ENCODE results near the gene GNG11.
"Not testable (repeated sequence)": the region's sequence is repeated elsewhere in the genome, so short reads cannot be mapped to it uniquely, and the experiment has no call there.

GNG11 gene

DNA sequence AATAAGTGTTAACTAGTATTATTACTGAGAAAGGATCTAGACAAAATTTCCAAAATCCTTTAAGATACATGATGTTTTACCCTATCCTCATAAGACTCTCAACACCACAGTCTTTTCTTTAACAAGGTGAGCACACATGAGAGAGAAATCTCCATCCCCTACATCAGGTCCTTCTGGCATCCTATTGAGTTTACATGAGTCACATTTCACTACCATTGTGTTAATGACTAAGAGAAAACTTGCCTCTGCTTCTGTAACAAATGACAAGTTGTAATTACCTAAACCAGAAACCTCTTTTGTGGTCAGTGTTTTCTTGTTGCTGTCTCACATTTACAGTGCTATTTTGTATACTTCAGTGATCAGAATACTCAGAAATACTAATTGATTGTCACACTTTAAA lies 9.9 kb upstream of the GNG11 start:
- peak; percentile 55 for DNase-seq (ENCODE audit: low spot score)

DNA sequence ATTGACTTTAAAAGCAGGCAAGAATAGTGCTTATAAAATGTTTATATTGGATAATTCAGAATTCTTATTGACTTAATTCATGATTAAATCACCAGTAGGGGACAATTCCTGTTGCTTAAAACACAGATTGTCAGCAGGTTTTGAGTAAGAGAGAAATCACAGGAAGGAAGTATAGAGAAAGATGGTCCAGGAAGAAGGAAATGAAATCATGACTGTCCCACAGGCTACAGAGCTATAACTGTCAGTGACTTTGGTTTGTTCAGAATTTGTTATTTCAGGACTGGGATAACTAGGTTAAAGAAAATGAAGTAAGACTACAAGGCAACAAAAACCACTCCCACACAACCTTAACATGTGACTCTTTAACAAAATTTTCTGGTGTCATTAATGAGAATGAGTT lies 8.3 kb upstream of the GNG11 start:
- peak; percentile 45 for DNase-seq (ENCODE audit: low spot score)

DNA sequence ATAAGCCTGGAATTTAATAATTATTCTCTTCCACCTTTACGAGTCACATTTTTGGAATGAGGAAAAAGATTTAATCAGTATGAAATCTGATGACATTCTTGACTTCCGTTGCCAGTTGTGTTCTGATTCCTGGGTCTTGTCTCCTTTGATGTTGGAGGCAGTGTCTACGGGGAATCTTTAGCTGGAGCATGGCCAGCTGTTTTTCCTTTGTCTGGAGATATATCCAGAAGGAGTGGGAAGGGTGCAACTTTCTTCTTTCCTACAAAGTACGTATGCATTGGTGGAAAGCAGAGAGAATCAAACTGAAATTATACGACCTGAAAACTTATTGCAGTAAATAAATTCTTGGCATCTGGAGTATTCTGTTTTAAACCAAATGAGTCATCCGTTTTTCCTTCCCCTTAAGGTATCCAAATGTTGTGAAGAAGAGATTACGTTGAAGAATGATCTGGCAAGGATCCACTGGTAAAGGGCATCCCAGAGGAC lies 6.9 kb upstream of the GNG11 start:
- peak; percentile 78 for DNase-seq (ENCODE audit: low spot score)

DNA sequence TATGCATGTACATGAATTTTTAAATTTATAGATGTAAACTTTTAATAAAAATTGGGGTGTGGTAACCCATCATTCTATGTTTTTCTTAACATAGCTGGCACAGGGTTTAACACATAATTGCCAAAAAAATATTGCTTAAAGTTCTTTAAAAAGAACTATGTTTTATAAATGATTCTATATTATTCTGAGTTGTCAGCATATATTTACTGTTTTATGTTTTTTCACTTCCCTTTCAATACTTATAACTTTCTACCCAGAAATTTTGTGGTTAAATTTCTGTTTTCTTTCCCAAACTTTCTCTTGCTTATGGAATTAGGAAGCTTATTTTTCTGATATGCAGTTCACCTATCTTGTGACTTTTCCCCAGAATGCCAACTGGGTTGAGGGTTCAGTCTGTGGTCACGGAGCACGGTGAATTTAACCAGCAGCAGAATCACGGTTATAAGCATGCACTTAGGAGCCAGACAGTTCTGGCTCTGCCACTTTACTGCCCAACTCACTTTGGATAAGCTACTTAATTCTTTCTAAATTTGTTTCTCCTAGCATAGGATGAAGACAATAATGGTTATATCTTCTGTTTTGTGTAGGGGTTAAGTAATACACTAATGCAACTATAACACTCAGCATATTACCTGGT lies 6.2 kb upstream of the GNG11 start:
- DNase-seq (ENCODE audit: low spot score) = not testable (repeated sequence)

DNA sequence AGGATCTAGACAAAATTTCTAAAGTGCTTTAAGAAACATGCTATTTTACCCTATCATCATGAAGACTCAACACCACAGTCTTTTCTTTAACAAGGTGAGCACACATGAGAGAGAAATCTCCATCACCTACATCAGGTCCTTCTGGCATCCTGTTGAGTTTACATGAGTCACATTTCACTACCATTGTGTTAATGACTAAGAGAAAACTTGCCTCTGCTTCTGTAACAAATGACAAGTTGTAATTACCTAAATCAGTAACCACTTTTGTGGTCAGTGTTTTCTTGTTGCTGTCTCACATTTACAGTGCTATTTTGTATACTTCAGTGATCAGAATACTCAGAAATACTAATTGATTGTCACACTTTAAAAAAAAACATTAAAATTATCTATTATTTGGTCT lies 5.6 kb upstream of the GNG11 start:
- DNase-seq (ENCODE audit: low spot score) = peak; percentile 34

DNA sequence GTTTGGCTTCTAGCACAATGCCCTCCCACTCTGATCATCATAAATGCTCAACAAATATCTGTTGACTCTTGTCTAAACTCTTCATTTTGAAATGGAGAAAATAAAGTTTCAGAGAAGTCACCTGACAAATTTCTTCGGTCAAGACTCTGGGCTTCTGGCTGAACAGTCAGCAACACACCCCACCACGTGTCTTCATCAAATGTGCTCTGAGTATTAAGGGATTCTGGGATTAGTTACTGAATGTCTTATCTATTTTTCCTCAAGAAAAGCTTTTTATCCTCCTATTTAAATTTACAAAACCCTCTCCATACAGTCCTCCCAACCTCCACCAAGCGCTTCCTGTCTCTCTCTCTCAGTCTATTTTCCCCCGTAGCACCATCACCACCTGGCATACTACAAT lies 5.2 kb upstream of the GNG11 start:
- DNase-seq (ENCODE audit: low spot score) = not testable (repeated sequence)

DNA sequence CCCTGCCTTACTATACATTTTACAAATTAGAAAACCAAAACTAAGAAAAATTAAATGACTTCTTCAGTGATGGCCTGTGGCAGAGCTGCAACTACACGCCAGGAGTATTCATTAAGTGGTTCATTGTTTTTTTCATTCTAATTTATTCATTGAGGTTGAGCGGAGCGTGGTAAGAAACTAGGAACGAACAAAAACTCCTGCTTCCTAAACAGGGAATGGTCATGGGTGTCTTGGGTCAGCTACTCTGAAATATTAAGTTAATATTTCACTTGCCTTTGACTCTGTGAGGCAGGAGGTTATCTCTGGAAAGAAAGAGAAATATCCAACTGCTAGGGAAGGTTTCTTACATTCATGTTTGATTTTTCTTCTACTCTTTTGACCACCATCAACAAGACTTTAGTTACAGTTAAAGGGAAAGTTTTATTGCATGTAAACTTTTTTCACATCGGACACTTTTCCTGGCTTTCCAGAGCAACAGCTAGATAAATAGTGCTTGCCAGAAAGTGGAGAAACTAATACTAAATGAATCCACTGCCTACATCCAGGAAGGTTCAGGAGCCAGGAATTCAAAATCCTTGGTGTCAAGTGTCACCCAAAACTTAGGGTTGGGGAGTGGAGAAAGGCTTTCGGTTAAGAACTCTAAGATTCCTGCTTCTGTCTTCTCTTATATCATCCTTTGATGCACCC lies 896 bp upstream of the GNG11 start:
- peak; percentile 80 for DNase-seq (ENCODE audit: low spot score)

DNA sequence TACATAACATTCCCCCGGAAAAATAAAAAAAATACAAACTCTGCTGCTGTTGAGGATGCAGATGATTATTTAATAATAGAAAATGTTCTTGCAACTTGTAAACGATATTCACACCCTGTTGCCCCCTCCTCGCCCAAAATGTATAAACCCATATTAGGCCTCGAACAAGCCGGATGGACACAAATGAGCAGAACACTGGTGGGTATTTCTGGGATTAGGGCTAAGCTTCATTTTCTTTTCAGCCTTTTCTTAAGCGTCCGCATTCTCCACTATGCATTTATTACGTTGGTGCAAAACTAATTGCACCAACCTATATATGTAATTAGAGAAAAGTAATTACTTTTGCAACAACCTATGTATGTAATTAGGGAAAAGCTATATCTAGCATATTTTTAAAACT lies 349 bp upstream of the GNG11 start:
- DNase-seq (ENCODE audit: low spot score) = no peak

DNA sequence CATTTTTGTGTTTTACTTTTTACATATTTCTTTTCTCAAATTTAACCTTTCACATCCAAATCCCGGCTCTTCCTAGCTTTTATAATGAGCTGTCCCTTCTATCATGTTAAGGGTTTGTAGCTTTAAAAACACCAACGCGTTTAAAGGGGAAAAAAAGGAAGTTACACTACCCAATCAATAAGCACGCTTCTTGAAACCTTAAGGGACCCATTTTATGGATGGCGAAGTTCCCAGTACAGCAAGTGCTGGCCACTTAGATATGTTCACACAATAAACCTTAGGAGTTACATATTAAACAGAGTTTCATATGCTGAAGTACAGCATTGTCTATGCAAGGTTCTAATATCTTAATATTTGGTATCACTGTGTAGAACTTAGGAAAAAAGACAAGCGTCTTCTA lies 1.8 kb downstream of the GNG11 start:
- peak; percentile 22 for DNase-seq (ENCODE audit: low spot score)

DNA sequence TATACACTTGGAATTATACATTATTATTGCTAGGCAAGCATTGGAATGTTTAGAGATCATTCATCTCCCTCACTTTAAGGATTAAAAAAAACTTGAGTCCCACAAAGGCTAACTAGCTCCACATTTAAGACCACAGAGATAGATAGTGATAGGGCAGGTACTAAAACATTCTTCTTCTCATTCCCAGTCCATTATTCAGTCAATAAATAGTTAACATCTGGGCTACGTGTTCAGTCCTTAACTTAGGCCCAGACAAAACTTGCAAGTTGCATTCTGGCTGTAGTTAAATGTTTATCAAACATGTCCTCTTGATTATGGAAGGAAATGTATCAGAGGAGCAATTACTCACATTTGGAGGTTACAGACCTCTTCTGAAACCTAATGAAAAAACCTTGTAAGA lies 2.4 kb downstream of the GNG11 start:
- DNase-seq (ENCODE audit: low spot score) = peak; percentile 16

DNA sequence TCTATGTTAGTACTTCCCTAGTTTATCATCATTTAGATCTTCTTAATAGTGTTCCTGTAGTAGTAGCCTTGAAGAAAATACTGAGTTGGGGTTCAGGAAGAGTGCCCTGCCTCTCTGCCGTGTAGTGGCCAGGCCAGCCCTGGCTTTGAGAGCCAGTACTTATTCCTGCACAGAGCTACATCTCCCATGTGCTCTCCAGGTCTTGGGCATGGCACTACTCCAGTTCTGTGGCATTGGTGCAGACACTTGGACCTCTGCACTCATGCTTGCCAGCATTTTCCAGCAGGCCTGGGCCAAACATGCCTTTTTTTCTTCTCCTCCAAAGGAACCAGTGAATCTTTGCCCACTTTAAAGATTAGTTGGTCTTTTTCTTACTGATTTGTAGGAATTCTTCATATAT lies 5.3 kb downstream of the GNG11 start:
- DNase-seq (ENCODE audit: low spot score) = no peak

DNA sequence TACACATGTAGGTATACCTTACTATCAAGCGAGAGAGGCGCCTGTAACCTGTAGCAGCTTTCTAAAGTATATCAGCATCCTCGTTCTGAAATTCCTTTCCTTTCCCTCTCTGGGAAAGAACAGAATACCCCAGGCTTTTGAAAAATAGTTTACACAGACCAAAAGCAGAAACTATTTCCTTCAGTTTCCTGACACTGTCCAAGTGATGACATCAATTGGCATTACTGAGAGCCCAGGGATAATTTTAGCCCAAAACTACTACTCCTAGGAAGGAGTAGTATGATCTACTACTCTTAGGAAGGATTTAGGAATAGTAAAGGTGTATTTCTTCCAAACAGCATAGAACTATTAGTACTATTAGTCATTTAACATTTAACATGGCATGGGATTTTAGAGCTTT lies 6.0 kb downstream of the GNG11 start:
- DNase-seq (ENCODE audit: low spot score) = no peak

DNA sequence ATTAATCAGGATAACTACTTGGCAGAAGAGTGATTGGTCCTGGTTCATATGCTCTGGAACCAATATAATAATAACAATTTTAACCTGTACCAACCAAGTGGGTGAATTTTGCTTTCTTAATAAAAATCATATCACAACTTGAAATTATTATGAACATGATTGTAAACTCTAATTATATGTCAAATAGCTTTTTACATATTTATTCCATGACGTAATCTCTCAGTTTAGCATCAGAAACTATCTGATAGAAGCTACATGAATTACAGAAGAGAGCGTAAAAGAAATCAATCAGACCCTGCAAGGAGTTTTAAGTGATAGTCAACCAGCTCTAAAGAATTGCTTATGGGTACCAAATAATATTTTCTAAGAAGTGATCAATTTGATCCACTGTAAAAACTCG lies 10.1 kb downstream of the GNG11 start:
- DNase-seq (ENCODE audit: low spot score) = no peak

DNA sequence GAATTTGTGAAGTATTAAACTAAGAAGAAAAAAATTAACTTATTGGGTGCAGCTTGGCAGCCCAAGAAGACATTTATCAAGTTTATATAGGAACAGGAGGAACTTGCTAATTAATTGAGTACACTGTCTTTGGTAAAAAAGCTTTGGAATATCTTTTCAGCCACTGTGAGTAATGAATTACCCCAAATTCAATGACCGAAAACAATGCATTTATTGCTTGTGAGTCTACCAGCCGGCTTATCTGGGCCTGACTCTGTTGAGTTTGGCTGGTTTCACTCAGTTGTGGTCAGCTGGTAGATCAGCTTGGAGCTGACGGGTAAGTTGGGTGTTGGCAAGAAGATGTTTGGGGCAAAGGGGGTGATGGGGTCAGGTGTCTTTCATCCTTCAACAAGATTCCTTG lies 11.6 kb downstream of the GNG11 start:
- peak; percentile 43 for DNase-seq (ENCODE audit: low spot score)

DNA sequence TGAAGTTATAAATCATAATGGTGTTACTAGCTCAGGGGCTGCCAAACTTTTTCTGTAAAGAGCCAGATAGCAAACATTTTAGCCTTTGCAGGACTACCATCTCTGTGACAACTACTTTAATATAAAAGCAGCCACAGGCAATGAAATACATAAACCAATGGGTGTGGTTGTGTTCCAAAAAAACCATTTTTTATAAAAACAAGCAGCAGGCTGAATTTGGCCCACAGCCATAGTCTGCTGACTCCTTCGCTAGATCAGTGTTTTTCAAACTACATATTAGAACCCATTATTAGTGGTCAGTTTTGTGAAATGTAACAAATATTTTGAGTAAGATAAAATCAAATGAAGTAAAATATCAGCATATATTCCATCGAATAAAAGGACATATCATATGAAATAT lies 13.6 kb downstream of the GNG11 start:
- DNase-seq (ENCODE audit: low spot score) = no peak

DNA sequence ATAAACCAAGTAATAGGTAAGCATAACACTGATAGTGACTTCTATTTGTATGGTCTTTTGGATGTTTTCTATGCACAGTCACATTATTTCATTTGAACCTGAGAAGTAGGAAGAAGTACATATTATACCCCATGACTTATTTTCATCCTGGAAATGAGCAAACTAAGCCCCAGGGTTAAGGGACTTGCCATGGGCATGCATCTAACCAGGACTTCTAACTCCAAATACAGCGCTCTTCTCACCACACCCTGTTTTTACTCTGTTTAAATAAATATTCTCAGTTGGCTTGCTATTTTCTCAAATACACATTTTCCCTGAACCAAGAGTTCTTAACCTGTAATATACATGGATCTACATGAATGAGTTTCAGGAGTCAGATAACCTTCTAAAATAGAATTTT lies 16.3 kb downstream of the GNG11 start:
- DNase-seq (ENCODE audit: low spot score) = no peak

DNA sequence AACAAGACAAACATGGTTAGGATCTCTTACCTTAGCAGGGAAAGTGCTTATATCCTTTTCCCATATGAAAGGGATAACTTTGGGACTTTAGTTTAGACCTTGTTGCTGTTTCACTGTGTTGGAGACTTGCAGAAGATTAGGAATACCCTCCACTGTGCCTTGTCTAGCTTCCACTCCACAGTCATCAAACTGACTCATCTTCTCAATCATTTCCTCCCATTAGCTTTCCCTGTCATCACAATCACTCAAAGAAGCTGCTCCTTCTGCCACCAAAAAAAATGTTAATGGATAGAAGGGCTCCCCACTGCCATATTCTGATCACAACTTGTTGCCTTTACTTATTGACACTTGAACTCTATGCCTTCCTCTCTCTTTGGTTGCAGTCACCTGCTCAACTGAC lies 16.8 kb downstream of the GNG11 start:
- DNase-seq (ENCODE audit: low spot score) = peak; percentile 18

DNA sequence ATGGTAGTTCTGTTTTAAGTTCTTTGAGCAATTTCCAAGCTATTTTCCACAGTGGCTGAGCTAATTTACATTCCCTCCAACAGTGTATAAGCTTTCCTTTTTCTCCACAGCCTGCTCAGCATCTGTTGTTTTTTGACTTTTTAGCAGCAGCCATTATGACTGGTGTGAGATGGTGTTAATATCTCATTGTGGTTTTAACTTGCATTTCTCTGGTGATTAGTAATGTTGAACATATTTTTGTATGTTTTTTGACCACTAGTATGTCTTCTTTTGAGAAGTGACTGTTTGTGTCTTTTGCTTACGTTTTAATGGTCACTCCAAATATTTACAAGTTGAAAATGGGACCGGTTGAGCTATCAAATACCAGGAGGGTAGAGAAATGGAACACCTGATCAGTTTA lies 20.4 kb downstream of the GNG11 start:
- no peak for DNase-seq (ENCODE audit: low spot score)

DNA sequence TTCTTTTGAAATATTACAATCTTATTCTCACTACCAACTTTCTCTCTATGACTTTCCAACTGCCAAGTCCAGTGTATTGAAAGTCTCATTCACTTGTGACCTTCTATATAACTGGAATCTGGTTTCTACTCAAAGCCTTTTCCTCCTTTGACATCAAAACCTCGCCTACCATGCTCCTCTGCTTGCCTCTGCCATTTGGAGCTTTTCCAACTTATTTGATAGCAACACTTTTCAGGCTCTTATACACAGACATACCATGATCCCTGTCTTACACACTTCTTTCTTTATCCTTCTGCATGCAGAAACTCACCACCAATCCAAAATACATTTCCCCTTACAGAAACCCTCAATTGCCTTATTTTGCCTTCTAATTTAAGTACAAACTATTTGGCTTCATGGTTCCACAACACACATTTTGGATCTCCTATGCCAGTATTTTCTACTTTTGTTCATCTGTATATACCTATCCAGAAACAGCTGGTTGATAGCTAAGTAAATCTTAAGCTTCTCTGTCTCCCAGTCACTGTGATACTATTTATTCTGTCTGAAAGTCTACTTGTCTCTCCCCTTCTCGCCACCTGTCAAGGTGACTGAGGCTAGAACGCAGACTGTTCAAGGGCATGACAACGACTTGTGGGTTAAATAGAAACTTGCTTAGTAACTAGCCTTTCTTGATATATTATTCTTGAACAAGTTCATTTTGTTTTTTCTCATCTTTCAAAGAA lies 22.4 kb downstream of the GNG11 start:
- DNase-seq (ENCODE audit: low spot score) = no peak

DNA sequence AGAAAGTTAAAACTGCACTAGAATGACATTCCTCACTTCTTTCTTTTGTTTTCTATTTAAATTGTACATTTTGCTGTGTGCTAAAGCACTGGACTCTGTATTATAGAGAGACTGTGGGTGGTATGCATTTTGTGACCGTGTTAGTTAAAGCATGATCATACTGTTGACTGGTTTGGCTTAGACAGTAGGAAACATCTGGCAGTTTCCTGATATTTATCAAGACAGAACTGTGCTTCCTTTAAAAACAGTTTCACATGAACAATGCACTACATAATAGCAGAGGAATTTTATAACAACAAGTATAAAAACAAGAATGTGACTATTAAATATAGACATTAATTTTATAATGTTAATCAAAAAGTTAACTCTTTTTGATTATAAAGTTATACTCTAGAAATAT lies 23.1 kb downstream of the GNG11 start:
- DNase-seq (ENCODE audit: low spot score) = no peak

DNA sequence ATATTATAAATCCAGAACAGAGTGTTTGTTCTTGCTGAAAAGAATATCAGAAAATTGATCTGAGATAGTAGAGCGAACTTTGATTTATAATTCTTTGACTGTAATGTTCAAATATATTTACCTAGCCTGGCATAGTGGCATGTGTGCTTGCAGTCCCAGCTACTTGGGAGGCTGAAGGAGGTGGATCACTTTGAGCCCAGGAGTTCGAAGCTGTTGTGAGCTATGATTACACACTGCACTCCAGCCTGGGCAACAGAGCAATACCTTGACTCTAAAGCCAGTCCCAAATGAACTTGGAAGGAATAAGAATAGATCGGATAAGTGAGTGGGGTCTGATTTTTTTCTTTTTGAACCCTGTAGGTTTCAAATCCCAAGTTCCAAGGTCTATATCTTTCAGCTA lies 23.5 kb downstream of the GNG11 start:
- DNase-seq (ENCODE audit: low spot score) = no peak

DNA sequence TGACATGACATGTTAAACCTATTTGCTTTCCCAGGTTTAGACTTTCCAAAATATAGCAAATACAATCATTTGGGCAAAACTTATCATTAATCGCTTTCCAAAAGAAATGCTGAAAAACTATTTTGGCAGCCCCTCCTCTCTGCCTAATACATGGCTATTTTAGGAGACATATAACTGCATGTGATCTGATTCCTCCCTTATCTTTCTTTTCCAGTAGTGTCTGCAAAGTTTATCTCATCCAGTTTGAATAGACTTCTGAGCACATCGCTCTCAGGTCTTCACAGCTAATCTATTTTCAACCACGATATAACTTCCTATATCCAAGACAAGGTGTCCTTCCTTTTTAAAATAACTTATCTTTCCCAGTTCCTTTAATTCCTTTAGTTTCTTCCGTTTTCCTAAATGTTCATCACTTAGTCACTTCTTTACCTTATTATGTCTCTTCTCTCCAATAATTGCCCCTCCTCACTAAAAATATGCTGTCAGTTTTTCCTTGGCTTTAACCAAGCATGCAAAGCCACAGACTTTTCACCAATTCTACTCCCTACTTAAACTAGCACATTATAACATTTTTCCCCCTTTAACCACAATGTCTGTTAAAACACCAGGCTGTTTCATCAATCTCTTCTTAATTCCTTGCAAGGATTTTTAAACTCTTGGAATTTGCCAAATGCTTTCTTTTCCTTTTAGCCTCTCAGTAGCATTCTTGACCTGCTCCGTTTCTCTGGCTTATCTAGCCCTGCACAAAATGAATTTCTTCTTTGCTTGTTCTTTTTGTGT lies 24.4 kb downstream of the GNG11 start:
- DNase-seq (ENCODE audit: low spot score) = no peak

DNA sequence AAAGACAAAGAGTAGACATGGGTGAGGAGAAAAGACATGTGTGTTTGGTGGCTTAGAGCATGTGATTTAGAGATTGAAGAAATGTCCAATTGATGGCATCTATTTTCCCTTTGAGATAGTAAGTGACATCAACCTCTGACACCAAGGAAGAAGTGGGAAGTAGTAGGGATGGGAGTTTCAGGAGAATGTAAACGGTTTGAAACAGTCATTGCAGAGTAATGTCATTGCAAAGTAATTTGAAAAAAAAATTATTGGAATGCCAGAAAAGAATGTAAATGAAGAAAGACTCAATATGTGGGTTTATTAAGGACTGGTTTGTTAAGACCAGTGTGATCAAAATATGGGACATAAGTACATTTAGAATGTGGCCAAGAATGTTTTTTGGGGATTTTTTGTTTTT lies 26.6 kb downstream of the GNG11 start:
- peak; percentile 14 for DNase-seq (ENCODE audit: low spot score)
